Parathyroid adenoma (tissue), 2 donors: ENCODE data around the gene KLHDC4.

Experiments used
- H2AFZ ChIP-seq: fragments of 300-600 bp; sonication (generic); one replicate; pipeline ENCODE4 v1.7.0; 2017; ENCODE audit warnings: antibody characterized with exemption, mild to moderate bottlenecking
- H3K27ac ChIP-seq: fragments of 300-600 bp; sonication (generic); one replicate; pipeline ENCODE4 v1.7.0; 2017
- H3K27me3 ChIP-seq: fragments of 300-600 bp; sonication (generic); one replicate; pipeline ENCODE4 v1.7.0; 2017; ENCODE audit warnings: low read length; ENCODE audit not compliant: control insufficient read depth, insufficient read depth
- H3K36me3 ChIP-seq: fragments of 300-600 bp; sonication (generic); one replicate; pipeline ENCODE4 v1.7.0; 2017; ENCODE audit warnings: low read length; ENCODE audit not compliant: control insufficient read depth, insufficient read depth
- H3K4me1 ChIP-seq: fragments of 300-600 bp; sonication (generic); one replicate; pipeline ENCODE4 v1.7.0; 2017; ENCODE audit warnings: control low read depth
- H3K4me2 ChIP-seq: fragments of 300-600 bp; sonication (generic); one replicate; pipeline ENCODE4 v1.7.0; 2017; ENCODE audit warnings: low read length
- H3K4me3 ChIP-seq: fragments of 300-600 bp; sonication (generic); one replicate; pipeline ENCODE4 v1.7.0; 2017; ENCODE audit warnings: low read depth, low read length
- H3K79me2 ChIP-seq: fragments of 300-600 bp; sonication (generic); one replicate; pipeline ENCODE4 v1.7.0; 2017; ENCODE audit warnings: control low read depth
- H3K9ac ChIP-seq: fragments of 300-600 bp; sonication (generic); one replicate; pipeline ENCODE4 v1.7.0; 2017; ENCODE audit warnings: mild to moderate bottlenecking
- H3K9me3 ChIP-seq: fragments of 300-600 bp; sonication (generic); one replicate; pipeline ENCODE4 v1.7.0; 2017; ENCODE audit warnings: low read length; ENCODE audit not compliant: control insufficient read depth
- TF ChIP-seq, protein P1 (sequence below): fragments of 300-600 bp; sonication (generic); IDR thresholded peaks from one replicate; pipeline ENCODE4 v1.7.0; 2017; ENCODE audit warnings: antibody characterized with exemption, mild to moderate bottlenecking
- donor health status: primary hyperparathyroidism.

KLHDC4 gene

DNA sequence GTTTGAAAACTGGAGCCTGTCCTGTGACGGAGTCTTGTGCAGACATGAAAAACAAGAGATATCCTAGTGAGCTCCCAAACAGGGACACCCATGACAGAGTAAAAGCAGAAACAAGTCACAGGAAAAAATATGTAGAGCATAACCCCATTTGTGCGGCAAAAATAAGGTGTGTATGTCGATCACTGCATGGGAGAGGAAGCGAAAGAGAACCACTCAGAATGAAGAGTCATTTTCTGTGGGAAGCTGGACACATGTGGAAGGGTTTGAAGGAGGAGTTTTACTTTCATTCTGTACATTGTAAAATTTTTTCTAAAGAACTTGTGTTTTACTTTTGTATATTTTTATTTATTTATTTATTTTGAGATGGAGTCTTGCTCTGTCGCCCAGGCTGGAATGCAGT, 91.4 kb downstream of the KLHDC4 start:
- H2AFZ ChIP-seq: no peak overlapping the region
- no peaks in the 10 kb centered on the region for H3K36me3 ChIP-seq
- no peaks in the 10 kb centered on the region for H3K9me3 ChIP-seq
- H3K27ac ChIP-seq: no peak overlapping the region
- H3K79me2 ChIP-seq: no peaks in the 10 kb centered on the region
- no peaks in the 10 kb centered on the region for H3K27me3 ChIP-seq
- no peak overlapping the region for H3K4me3 ChIP-seq
- no peaks in the 10 kb centered on the region for H3K4me1 ChIP-seq
- H3K9ac ChIP-seq: no peak overlapping the region
- H3K4me2 ChIP-seq: no peak overlapping the region
- TF ChIP-seq, protein P1, sequence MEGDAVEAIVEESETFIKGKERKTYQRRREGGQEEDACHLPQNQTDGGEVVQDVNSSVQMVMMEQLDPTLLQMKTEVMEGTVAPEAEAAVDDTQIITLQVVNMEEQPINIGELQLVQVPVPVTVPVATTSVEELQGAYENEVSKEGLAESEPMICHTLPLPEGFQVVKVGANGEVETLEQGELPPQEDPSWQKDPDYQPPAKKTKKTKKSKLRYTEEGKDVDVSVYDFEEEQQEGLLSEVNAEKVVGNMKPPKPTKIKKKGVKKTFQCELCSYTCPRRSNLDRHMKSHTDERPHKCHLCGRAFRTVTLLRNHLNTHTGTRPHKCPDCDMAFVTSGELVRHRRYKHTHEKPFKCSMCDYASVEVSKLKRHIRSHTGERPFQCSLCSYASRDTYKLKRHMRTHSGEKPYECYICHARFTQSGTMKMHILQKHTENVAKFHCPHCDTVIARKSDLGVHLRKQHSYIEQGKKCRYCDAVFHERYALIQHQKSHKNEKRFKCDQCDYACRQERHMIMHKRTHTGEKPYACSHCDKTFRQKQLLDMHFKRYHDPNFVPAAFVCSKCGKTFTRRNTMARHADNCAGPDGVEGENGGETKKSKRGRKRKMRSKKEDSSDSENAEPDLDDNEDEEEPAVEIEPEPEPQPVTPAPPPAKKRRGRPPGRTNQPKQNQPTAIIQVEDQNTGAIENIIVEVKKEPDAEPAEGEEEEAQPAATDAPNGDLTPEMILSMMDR: no peak

DNA sequence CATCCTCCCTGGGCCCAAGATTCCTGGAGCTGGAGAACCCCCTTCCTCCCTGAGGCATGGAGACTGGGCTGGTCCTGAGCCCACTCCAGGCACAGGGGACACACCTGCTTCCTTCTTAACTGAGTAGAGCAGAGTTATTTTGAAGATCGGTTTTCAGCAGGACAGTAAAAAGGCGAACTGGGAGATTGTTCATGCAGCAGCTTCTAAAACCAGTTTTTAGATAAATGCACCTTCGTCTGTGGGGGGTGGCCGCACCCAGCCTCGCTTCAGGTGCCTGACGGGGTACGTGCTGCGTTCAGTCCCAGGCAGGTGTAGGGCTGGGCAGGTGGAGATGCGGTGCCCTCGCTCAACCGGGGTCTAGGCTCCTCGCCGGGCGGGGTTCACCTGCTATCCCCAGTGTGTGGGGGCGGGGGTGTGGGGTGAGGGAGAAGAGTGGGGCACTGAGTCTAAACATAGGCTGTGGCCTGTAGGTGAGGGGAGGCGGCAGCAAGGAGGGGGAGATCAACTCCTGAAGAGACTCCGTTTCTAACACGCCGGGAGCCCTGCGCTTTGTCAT, 94.0 kb downstream of the KLHDC4 start:
- Histone ChIP-seq H3K27me3 (no peaks in the 10 kb centered on the region), H3K4me1 (no peaks in the 10 kb centered on the region), H2AFZ (no peak overlapping the region), H3K9ac (no peak overlapping the region), H3K9me3 (no peaks in the 10 kb centered on the region), H3K36me3 (no peaks in the 10 kb centered on the region), H3K79me2 (no peaks in the 10 kb centered on the region), H3K27ac (no peak overlapping the region), H3K4me2 (no peak overlapping the region), H3K4me3 (no peak overlapping the region)
- TF ChIP-seq, protein P1: no peak

DNA sequence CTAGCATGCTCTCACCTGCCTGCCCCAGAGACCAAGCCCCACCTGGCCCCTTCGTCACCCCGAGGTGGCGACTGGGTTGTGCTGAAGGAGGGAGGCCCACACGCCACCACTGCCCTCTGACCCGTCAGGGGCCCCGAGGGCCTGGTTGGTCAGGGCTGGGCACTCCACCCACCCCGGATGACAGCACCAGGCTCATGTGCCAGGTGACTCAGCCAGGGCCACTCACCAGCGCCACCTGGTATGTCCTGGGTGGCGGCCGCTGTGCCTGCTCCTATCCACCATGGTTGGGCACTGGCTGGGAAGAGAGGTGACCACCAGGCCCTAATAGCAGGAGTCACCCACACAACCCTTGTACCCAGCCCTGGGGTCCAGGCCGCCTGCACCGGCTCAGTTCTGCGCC, 94.6 kb downstream of the KLHDC4 start:
- no peaks in the 10 kb centered on the region for H3K36me3 ChIP-seq
- no peak overlapping the region for H3K27ac ChIP-seq
- no peak overlapping the region for H3K4me2 ChIP-seq
- no peak overlapping the region for H2AFZ ChIP-seq
- H3K4me3 ChIP-seq: no peak overlapping the region
- no peak overlapping the region for H3K9ac ChIP-seq
- no peaks in the 10 kb centered on the region for H3K79me2 ChIP-seq
- TF ChIP-seq, protein P1: no peak
- no peaks in the 10 kb centered on the region for H3K4me1 ChIP-seq
- no peaks in the 10 kb centered on the region for H3K9me3 ChIP-seq
- no peaks in the 10 kb centered on the region for H3K27me3 ChIP-seq

DNA sequence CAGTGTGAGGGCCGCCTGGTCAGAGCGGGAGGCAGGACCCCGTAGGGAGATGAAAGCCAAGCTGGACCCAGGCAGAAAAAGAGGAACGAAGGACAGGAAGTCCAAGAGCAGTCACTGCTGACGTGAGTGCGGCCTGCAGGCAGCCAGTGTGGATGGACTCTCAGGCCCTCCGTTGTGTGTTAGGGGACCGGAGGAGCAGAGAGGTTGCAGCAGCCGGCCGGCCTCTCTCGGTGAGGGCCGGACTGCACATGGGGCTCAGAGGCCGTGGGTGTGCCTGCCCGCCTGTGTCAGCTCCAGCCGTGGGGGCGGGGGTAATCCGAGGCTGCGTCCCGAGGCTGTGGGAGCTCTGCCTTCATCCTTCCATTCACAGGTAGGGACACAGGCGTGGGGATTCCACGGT, 96.1 kb downstream of the KLHDC4 start:
- H3K4me2 ChIP-seq: no peak overlapping the region
- H3K9ac ChIP-seq: no peak overlapping the region
- no peak overlapping the region for H2AFZ ChIP-seq
- no peak overlapping the region for H3K4me3 ChIP-seq
- no peaks in the 10 kb centered on the region for H3K27me3 ChIP-seq
- H3K36me3 ChIP-seq: no peaks in the 10 kb centered on the region
- H3K4me1 ChIP-seq: no peaks in the 10 kb centered on the region
- H3K9me3 ChIP-seq: no peaks in the 10 kb centered on the region
- TF ChIP-seq, protein P1: no peak
- H3K27ac ChIP-seq: no peak overlapping the region
- H3K79me2 ChIP-seq: no peaks in the 10 kb centered on the region

DNA sequence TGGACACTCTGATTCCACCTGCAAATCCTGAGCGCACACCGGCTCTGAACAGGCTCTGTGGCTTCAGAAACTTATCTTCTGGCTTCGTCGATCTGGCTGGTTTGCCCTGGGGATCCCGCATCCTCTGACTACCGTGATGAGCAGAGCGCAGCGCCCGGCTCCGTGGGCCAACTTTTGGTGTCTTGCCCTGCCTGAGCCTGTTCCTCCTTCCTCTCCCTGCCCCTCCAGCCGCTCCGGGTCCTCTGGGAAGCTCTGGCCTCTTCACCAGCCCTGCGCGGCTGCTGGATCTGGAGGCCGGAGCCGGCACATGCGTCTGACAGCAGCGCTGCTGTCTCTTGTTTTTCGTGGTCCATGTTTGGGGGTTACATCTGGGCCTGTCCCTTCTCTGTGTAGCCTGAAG, 97.8 kb downstream of the KLHDC4 start:
- no peaks in the 10 kb centered on the region for H3K27me3 ChIP-seq
- H3K27ac ChIP-seq: no peak overlapping the region
- H3K79me2 ChIP-seq: no peaks in the 10 kb centered on the region
- no peak overlapping the region for H3K9ac ChIP-seq
- H3K36me3 ChIP-seq: no peaks in the 10 kb centered on the region
- no peak overlapping the region for H3K4me2 ChIP-seq
- no peak overlapping the region for H2AFZ ChIP-seq
- H3K9me3 ChIP-seq: no peaks in the 10 kb centered on the region
- TF ChIP-seq, protein P1: no peak
- no peak overlapping the region for H3K4me3 ChIP-seq
- H3K4me1 ChIP-seq: no peaks in the 10 kb centered on the region
